ENCODE measurements around the gene GPR37L1.

The GPR37L1 gene

DNA sequence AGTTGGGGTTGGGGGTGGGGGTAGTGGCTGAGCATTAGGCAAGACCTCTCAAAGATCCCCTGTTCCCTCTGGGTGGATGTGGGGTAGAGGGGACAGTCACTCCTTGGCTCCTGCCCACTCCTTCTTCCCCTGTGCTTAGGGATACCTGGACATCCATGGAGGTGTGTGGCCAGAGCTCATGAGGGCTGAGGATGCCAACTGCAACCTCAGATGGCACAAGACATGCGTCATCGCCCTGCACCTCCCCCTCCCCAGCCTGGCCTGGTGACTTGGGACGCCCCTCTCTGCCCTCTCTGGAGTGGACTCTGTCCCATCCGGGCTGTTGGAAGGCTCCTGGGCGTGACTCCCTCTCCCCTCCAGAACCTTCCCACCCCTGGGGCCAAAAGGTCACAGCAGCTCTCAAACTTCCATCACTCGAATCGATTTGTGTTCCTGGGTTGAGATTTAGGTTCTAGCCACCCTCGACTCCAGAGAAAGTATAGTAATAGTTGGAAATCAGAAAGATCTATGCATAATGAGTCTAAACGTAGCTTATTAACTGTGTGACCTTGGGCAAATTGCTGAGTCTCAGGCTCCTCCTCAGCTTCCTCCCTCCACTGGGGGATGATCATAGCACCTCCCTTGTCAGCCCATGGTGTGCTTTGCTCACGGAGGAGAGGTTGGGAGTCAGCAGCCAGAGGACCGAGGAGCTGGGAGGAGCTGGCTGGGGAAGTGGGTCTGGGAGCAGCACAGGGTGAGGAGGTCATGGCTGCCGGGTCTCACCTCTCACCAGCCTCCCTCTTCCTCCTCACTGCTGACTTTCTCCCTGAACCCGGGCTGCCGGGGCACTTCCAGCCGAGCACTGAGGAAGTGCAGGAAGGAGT lies 39.9 kb downstream of the GPR37L1 start:
- peaks cover 3% of the 10 kb centered on the region for H3K36me3 ChIP-seq
- no peaks in the 10 kb centered on the region for H3K27me3 ChIP-seq
- peaks cover 55 to 60% of the 10 kb centered on the region in 2 experiments for H3K4me1 ChIP-seq (ENCODE audit: control insufficient read depth in 1 of 2, insufficient read depth in 1 of 2, low read depth in 1 of 2, low read length in 1 of 2)
- TF ChIP-seq, protein P1, sequence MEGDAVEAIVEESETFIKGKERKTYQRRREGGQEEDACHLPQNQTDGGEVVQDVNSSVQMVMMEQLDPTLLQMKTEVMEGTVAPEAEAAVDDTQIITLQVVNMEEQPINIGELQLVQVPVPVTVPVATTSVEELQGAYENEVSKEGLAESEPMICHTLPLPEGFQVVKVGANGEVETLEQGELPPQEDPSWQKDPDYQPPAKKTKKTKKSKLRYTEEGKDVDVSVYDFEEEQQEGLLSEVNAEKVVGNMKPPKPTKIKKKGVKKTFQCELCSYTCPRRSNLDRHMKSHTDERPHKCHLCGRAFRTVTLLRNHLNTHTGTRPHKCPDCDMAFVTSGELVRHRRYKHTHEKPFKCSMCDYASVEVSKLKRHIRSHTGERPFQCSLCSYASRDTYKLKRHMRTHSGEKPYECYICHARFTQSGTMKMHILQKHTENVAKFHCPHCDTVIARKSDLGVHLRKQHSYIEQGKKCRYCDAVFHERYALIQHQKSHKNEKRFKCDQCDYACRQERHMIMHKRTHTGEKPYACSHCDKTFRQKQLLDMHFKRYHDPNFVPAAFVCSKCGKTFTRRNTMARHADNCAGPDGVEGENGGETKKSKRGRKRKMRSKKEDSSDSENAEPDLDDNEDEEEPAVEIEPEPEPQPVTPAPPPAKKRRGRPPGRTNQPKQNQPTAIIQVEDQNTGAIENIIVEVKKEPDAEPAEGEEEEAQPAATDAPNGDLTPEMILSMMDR (IDR thresholded peaks at IDR 0.05), result no peak
- H3K27ac ChIP-seq, result peak overlapping the region; percentile 92
- no peaks in the 10 kb centered on the region for H3K9me3 ChIP-seq
- peak overlapping the region; percentile 71 to 79 for H3K4me3 ChIP-seq (ENCODE audit: low read depth in 1 of 2, low read length in 1 of 2)

DNA sequence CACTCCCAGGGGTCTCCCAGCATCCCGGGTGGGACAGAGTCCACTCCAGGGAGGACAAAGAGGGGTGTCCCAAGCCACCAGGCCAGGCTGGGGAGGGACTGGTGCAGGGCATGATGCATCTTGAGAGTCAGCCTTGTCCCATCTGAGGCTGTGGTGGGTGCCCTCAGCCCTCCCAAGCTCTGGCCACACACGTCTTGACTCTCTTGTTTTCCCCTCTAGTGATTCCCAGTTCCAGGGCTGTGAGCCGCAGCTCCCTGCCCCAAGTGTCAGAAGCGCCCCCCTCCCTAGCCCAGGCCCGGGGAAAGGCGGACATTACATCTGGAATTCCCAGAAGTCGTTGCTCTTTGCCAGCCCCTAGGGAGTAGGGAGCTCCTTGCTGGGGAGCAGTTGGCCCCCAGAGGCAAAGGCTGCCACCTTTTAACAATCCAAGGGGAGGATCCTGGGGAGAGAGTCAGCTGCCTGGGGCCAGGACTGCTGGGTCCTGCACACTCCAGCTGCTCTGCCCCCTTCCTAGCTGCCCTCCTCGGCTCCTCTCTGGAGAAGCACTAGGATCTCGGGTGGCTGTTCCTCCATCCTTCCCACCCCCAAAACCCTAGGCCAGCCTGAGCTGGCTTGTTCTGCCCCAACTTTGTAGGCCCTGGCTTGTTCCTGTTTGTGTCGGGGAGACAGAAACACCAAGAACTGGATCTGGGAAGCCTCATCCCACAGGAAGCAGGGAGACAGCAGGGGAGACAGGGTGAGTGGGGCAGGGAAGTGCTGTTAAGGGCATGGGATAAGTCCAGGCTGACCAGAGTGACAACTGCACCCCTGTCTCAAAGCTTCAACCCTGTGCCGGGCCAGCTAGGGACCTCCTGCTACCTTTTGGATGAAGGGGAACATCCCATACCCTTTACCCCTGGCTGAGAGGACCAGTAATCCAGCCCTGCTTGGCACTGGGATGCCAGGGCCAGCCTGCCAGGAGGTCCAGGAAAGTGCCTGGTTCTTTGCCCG lies 40.9 kb downstream of the GPR37L1 start:
- peak overlapping the region in 1 of 2 experiments; percentile 71 for H3K4me3 ChIP-seq (ENCODE audit: low read depth in 1 of 2, low read length in 1 of 2)
- H3K36me3 ChIP-seq, result no peaks in the 10 kb centered on the region
- no peaks in the 10 kb centered on the region for H3K27me3 ChIP-seq
- peak overlapping the region; percentile 92 for H3K27ac ChIP-seq
- H3K9me3 ChIP-seq, result no peaks in the 10 kb centered on the region
- peaks cover 47 to 51% of the 10 kb centered on the region in 2 experiments for H3K4me1 ChIP-seq (ENCODE audit: control insufficient read depth in 1 of 2, insufficient read depth in 1 of 2, low read depth in 1 of 2, low read length in 1 of 2)
- TF ChIP-seq, protein P1 (IDR thresholded peaks at IDR 0.05), result no peak

DNA sequence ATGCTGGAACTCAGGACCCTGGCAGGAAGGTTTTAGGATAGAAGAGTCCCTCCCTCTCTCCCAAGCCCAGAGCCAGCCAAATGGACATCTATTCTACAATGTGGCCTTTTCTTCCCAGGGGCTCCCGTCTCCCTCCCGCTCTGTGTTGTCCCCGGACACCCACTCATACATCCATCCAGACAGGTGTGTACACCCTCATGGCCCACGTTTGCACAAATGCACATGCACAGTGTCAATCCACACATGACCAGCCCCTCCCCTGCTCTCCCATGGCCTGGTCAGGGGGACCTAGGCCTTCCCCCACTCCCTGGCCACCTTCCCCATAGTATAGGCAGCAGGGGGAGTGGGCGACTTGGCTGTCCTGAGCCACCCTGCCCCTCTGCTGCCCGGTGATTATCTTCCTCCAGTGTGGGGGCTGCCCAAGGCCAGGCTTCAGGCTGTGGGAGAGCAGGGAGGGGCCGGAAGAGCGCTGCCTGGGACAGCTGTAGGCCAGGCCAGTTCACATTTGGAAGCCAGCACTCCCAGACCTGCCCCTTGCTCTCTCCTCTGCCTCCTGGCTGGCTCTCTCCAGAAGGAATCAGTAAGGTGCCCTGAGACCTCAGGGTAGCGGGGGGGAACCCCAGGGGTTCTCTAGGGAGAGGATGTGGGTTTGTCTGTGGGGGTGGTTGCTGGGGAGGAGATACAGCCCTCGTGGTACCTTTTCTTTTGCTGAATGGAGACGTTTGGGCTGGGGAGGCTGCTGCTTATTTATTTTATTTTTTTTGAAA lies 41.7 kb downstream of the GPR37L1 start:
- Histone ChIP-seq H3K9me3 (no peaks in the 10 kb centered on the region), H3K4me1 (ENCODE audit: control insufficient read depth in 1 of 2, insufficient read depth in 1 of 2, low read depth in 1 of 2, low read length in 1 of 2) (peaks cover 39 to 42% of the 10 kb centered on the region in 2 experiments), H3K27me3 (no peaks in the 10 kb centered on the region), H3K36me3 (no peaks in the 10 kb centered on the region), H3K27ac (no peak overlapping the region), H3K4me3 (ENCODE audit: low read depth in 1 of 2, low read length in 1 of 2) (no peak overlapping the region)
- TF ChIP-seq, protein P1 (IDR thresholded peaks at IDR 0.05), result no peak

DNA sequence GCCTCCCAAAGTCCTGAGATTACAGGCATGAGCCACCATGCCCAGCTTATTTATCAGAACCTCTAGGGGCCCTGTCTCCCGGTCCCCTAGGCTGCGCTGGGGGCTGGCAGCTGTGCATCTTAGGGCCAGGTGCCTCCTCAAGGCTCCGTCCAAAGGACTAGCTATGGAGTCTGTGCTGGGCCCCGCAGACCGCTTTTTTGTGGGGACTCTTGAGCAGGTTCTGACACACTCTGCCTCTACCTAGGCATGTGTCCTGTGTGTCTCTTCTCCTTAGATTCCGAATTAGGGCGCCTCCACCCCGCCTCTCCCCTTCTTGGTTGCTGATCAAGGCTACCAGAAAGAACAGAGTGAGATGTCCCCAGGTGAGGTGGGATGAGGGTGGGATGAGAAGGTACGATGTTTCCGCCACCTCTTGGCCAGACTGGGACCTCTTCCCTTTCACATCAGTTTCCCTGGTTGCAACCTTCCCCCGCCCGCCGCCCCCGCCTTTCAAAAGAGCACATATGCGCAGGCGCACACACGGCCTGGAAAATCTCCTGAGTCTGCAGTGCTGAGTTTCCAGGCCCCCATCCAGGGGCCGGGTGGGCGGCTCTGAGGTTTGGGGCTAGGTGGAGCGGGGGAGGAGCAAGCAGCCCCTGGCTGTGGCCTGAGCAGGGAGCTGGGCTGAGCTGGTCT lies 42.7 kb downstream of the GPR37L1 start:
- Histone ChIP-seq H3K4me3 (ENCODE audit: low read depth in 1 of 2, low read length in 1 of 2) (no peak overlapping the region), H3K36me3 (no peaks in the 10 kb centered on the region), H3K9me3 (no peaks in the 10 kb centered on the region), H3K27ac (no peak overlapping the region), H3K27me3 (no peaks in the 10 kb centered on the region), H3K4me1 (ENCODE audit: control insufficient read depth in 1 of 2, insufficient read depth in 1 of 2, low read depth in 1 of 2, low read length in 1 of 2) (peaks cover 30 to 33% of the 10 kb centered on the region in 2 experiments)
- TF ChIP-seq, protein P1 (IDR thresholded peaks at IDR 0.05), result no peak
